ENCODE measurements around the gene KCTD10.

Gene KCTD10

DNA sequence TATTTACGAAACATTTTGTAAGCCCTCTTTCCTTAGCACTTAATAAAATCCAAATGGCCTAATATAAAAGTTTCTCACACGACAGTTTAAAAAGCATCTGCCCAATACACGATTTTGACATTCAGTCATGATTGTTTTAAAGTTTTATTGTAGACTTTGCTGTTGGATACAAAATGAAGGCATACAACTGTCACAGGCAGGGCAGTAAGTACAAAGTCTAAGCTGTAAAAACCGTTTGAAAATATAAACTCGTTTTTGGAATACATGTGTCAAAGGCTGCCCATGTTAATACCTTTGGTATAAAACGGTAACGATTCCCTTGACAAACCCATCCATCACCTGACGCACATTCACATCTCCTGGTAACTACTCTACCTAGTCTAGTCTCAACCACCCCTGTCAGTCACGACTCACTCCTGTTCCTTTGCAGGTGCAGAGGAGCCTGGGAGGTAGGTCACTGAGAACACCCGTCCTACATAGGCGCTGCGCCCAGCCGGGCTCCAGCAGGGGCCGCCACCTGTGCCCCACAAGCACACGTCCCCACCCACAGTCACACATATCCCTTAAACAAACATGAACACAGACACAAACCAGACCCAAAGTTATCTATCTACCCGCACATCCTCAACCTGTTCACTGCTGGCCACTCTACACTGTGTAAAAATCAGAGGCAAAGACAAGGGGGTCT, 27.1 kb downstream of the KCTD10 start:
- TF ChIP-seq, protein P1, sequence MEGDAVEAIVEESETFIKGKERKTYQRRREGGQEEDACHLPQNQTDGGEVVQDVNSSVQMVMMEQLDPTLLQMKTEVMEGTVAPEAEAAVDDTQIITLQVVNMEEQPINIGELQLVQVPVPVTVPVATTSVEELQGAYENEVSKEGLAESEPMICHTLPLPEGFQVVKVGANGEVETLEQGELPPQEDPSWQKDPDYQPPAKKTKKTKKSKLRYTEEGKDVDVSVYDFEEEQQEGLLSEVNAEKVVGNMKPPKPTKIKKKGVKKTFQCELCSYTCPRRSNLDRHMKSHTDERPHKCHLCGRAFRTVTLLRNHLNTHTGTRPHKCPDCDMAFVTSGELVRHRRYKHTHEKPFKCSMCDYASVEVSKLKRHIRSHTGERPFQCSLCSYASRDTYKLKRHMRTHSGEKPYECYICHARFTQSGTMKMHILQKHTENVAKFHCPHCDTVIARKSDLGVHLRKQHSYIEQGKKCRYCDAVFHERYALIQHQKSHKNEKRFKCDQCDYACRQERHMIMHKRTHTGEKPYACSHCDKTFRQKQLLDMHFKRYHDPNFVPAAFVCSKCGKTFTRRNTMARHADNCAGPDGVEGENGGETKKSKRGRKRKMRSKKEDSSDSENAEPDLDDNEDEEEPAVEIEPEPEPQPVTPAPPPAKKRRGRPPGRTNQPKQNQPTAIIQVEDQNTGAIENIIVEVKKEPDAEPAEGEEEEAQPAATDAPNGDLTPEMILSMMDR (IDR thresholded peaks at IDR 0.05; ENCODE audit: low read depth, low read length), result no peak
- no peak overlapping the region for H3K4me3 ChIP-seq (replicated peaks in 1 of 2; ENCODE audit: low read depth in 2 of 2, low read length in 2 of 2)
- DNase-seq (ENCODE audit: low read depth in 2 of 2), result no peak

DNA sequence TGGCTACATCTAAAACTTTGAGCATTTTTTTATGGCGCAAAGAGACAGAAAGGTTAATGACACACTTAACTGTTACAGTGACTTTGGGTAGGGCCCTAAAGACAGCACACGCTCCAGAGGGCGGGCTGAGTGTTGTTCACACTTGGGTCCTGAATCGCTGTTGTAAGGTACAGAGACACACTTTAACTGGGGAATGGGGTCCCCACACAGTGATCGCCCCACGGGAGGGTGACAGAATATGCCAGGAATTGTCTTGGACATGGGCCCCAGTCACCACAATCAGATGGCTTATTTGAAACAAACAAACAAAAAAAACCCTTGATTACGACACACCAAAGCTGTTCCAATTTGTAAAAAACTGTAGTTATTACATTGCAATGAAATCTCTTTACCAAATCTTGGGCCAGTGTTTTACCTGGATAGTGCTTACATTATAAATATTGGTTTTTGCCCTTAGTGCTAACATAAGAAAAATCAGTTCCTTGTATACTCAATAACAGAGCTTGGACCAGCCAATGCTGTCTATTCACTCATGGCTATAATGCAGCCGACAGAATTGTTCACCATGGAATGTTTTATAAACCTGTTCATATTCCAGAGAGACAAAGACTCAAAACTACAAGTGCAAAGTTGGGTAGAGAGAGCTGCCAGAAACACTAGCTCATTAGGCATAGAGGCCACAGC, 28.3 kb downstream of the KCTD10 start:
- TF ChIP-seq, protein P1 (IDR thresholded peaks at IDR 0.05; ENCODE audit: low read depth, low read length), result no peak
- DNase-seq (ENCODE audit: low read depth in 2 of 2), result peak in 1 of 2 donors; percentile 20
- no peak overlapping the region for H3K4me3 ChIP-seq (replicated peaks in 1 of 2; ENCODE audit: low read depth in 2 of 2, low read length in 2 of 2)

DNA sequence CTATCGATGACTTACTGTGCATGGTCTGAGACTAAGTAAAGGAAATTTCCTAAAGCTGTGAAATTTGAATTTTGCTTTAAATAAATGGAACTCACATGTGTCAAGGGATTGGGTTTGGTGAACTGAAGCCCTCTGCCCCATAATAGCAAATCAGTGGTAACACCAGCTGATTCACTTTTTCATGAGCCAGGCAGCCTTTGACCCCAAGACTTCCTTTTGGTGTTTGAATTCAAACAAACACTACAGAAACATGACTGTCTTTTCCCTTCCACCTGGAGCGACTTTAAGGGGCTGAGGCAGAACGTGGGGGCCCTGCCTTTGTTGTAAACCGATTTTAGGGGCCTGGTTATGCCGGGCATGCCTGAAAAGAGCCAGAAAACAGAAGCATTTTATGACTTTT, 28.8 kb downstream of the KCTD10 start:
- TF ChIP-seq, protein P1 (IDR thresholded peaks at IDR 0.05; ENCODE audit: low read depth, low read length), result no peak
- H3K4me3 ChIP-seq (replicated peaks in 1 of 2; ENCODE audit: low read depth in 2 of 2, low read length in 2 of 2), result no peak overlapping the region
- DNase-seq (ENCODE audit: low read depth in 2 of 2), result no peak

DNA sequence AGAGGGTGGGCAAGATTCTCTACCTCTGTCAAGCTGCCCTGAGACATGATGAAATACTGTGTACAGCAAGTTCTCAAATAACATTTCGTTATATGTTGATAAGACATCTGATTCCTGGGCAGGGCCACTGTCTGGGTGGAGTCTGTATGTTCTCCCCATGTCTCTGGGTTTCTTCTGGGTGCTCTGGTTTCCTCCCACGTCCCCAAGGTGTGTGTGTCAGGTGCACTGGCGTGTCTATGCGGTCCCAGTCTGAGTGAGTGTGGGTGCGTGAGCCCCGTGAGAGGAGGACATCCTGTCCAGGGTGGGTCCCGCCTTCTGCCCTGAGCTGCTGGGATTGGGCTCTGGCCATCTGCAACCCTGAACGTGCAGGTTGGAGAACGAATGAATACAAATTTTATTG, 29.6 kb downstream of the KCTD10 start:
- DNase-seq (ENCODE audit: low read depth in 2 of 2), result no peak
- TF ChIP-seq, protein P1 (IDR thresholded peaks at IDR 0.05; ENCODE audit: low read depth, low read length), result no peak
- H3K4me3 ChIP-seq (replicated peaks in 1 of 2; ENCODE audit: low read depth in 2 of 2, low read length in 2 of 2), result no peak overlapping the region

DNA sequence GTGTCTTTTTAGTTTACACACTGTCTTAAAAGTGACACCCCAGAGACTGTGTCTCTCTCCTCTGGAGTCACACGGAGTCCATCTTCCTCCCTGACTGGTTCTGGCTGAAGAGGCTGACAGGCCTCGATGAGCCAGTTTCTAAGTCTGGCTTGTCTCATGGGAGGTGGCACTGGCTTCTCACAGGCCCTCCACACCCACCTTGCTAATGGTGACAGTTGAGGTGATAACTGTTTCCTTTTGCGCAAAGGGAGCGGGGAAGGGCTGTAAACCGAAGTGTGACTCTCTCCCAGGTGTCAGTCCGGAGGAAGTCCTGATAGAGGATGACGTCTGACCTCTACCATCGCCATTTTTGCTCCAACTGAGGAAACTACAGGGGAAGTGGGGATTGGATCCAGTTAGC, 30.2 kb downstream of the KCTD10 start:
- DNase-seq (ENCODE audit: low read depth in 2 of 2), result no peak
- TF ChIP-seq, protein P1 (IDR thresholded peaks at IDR 0.05; ENCODE audit: low read depth, low read length), result no peak
- no peak overlapping the region for H3K4me3 ChIP-seq (replicated peaks in 1 of 2; ENCODE audit: low read depth in 2 of 2, low read length in 2 of 2)

DNA sequence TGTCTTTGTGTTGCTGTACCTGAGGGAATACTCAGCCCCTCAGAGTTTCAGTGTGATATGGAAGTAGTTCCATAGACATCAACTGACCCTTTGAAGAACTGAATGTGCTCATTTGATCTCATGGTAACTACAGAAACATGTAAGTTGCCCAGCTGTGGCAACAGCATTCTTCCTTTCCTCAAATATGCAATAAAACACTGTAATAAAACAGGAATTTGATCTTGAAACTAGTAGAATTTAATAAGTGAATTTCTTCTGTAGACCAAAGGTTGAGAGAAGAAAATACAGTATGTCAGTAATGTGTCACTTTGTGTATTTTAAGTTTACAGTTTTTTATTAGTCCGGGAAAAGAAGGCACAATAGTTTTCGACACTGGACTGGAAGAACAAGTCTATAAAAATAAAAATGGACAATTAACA, 31.9 kb downstream of the KCTD10 start:
- no peak overlapping the region for H3K4me3 ChIP-seq (replicated peaks in 1 of 2; ENCODE audit: low read depth in 2 of 2, low read length in 2 of 2)
- DNase-seq (ENCODE audit: low read depth in 2 of 2), result peak in 1 of 2 donors; percentile 52
- TF ChIP-seq, protein P1 (IDR thresholded peaks at IDR 0.05; ENCODE audit: low read depth, low read length), result no peak
